Umbilical cord (tissue), 2 donors: ENCODE data around the gene SPATA17. TPM values are rescaled to one million over a fixed set of nuclear protein-coding genes. Genes with fewer than 3 reads are reported as not detected.
"Not testable (repeated sequence)": the region's sequence is repeated elsewhere in the genome, so short reads cannot be mapped to it uniquely, and the experiment has no call there.

Experiments used
- DNase-seq: peaks from one replicate; pipeline ENCODE4 v3.0.0-alpha.2; 2015; ENCODE audit warnings: low spot score
- total RNA-seq: library from RNA; depleted of rRNA; stranded (reverse); fragments of >200 nt; gene quantifications from one replicate; pipeline ENCODE4 v1.2.3, GENCODE V29; 2014; ENCODE audit warnings: low replicate concordance; ENCODE audit not compliant: insufficient read depth

SPATA17 gene
- total RNA-seq, 1 donor from 2014 or later = 20.9 TPM

DNA sequence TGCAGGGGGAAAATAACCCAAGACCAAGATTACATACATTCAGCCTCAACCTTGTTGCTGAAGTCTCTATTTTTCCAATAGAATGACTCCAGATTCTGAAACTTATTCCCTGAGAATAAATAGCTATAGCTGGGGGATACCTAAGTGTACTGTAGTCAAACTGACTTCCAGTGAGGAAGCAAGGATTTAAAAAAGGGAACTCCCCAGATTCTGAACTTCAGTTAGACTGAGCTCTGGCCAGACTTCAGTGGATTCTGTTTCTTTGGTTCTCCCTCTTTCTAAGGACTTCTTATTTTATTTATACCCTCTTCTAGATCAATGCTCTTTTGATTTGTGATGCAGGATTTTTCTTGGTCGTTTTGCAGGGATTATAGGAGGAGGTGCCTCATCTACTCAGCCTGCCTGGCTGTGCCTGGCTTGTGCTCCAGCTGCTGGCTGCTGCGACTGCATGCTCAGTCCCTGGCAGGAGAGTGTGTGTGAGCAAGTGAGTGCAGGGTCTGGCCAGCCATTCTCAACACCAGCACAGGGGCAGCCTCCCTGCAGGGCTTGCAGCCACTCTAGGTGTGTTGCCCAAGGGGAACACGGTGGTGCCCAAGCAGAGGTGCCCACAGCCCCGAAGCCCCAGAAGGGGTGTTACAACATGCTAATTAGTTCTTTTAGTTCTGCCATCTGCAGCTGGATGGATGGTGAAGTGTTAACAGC lies 43.0 kb downstream of the SPATA17 start:
- DNase-seq = peak; percentile 19

DNA sequence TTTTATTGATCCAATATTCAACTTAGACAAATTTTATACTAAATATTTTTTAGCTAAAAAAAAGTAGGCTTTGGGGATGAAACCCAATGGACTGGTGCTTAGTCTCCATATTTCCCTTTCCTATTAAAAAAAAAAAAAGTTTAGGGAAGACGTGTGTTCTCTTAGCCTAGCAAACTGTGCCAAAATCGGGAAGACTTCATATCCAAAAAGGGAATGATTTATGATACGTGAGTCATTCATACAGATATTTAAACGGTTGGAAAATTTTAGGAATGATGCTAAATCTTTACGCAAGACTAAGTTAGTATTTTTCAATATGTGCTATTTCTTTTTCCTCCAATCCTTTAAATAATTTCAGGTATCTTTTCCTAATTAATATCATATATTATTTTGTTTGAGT lies 50.7 kb downstream of the SPATA17 start:
- no peak for DNase-seq

DNA sequence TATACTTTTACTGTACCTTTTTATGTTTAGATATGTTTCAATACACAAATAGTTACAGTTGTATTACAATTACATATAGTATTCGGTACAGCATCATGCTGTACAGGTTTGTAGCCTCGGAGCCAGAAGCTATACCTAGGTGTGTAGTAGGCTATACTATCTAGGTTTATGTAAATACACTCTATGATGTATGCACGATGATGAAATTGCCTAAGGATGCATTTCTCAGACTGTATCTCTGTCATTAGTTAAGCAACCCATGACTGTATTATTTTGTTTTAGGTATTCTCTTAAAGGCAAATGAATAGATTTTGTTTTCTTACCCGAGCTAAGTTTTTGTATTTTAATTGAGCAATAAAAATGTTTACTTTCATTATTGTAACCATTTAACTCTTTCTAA lies 56.4 kb downstream of the SPATA17 start:
- DNase-seq = no peak

DNA sequence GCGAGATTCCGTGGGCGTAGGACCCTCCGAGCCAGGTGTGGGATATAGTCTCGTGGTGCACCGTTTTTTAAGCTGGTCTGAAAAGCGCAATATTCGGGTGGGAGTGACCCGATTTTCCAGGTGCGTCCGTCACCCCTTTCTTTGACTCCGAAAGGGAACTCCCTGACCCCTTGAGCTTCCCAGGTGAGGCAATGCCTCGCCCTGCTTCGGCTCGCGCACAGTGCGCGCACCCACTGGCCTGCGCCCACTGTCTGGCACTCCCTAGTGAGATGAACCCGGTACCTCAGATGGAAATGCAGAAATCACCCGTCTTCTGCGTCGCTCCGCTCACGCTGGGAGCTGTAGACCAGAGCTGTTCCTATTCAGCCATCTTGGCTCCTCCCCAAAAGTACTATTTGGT lies 65.0 kb downstream of the SPATA17 start:
- not testable (repeated sequence) for DNase-seq

DNA sequence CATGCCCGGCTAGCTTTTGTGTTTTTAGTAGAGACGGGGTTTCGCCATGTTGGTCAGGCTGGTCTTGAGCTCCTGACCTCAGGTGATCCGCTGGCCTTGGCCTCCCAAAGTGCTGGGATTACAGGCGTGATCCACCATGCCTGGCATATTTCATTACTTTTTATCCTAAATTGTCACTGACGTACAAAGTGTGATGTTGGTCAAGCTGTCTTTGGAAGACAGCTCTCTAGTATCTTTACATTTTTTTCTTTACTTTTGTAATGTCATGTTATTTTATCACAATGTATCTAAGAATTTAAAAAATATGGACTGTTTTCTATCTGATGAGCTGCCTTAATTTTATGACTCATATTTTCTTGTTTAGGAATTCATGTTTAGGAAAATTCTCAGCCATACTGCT lies 72.2 kb downstream of the SPATA17 start:
- no peak for DNase-seq

DNA sequence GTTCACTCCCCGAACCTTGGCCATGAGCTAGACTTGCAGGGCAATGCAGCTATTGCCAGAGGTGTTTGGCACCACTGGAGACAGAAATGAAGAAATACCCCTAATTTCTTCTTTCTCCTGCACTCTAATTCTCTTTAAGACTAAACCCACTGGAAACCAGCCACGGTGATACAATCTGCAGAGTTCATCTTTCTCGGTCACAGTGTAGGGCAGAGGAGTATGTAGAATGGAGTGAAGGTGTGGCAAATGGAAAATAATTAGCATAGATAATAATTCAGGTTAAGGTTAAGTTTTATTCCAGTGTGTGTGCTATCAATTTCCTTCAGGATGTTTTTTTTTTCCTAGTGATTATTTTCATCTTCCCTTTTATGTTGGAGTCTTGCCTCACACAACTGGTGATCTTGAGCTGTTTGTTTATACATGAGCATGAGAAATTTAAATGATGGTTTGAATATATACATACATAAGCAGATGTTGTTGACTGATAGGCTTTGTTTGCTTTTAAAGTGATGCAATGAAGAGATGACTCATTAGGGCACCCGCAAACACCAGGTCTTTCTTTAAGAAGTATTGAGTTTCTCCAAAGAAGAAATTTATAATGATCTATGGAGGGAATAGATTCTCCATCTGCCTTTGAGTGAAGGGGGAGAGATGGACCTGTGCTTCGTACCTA lies 81.9 kb downstream of the SPATA17 start:
- DNase-seq = no peak

DNA sequence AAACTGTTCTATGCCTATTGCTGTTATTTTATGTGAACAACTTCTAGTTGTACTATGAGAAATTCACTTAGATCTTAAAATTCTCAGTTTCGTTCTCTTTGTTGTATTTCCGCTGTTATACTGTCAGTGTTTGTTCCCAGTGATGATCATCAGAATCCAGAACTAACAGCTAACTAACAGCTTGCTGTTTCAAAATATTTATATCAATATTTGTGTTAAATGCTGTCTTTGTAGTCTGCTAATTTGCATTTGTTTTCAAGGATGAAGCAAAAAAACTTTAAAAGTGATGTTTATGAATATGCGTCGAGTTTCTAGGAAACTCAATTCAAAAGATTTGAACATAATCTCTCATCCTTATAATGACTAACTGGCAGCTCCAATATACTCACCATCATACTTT lies 84.5 kb downstream of the SPATA17 start:
- DNase-seq = no peak

DNA sequence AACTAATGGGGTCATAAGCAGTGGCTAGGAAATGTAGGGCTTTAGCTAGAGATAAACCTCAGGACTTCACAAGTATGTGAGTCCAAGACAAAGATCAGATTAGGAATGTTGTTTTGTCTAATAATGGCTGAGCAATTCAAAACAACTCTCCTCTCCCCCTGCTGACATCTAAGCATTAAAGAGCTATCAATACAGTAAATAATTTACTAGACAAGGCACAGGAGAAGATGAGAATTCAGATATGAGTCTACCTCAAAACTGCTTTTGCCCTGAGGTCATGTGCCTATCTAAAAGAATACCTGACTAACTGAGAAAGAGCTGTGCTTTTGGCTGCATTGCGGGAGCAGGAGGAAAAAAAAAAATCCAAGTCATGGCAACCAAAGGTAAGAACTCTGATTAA lies 86.8 kb downstream of the SPATA17 start:
- DNase-seq = peak; percentile 6

DNA sequence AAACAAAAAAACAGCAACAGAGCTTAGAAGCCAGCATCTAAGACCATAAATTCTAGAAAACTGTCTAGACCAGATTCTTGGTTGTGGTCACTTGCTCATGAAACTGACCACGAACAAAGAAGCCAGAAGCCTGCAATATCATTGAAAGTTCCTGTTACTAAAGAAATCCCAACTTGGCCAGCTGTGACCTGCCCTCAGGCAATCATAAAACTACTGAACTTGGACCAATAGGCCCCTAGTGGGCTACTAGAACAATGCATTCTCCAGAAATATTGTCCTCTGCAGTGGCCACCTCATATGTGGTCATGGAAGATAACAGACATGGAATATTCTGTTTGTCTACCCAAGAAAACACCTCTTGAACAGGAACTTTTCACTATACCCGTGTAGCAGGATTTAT lies 87.7 kb downstream of the SPATA17 start:
- no peak for DNase-seq

DNA sequence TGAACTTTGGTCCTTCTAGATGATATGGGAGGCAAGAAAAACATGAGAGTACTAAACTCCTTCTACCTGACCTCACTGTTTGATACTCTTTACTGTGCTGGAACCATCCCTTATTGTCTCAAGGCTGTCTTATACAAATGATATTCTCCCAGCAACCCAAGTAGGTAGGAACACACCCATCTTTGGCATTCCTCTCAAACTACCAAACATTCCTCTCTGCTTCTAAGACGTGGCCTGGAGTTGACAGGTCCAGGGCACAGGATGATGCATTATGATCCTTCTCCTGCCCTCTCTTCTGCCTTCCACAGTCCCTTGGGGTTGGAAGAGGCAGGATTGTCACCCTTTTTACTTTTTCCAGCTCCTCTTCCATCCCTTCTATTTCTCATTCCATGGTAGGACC lies 90.5 kb downstream of the SPATA17 start:
- DNase-seq = peak; percentile 3

DNA sequence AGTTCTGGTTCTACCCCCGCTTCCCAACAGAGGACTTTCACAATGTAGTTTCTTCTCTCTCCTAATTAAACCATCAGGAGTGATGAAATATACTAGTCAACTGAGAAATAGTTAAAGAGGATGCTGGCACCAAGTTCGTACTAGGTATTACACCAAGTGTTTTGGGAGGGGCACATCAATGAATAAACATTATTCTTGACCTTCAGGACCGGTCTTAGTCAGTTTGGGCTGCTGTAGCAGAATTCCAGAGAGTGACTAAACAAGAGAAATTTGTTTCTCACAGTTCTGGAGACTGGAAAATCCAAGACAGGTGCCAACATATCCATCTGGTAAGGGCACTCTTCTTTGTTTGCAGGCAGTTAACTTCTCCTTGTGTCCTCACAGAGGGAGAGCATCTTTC lies 103.8 kb downstream of the SPATA17 start:
- DNase-seq = no peak

DNA sequence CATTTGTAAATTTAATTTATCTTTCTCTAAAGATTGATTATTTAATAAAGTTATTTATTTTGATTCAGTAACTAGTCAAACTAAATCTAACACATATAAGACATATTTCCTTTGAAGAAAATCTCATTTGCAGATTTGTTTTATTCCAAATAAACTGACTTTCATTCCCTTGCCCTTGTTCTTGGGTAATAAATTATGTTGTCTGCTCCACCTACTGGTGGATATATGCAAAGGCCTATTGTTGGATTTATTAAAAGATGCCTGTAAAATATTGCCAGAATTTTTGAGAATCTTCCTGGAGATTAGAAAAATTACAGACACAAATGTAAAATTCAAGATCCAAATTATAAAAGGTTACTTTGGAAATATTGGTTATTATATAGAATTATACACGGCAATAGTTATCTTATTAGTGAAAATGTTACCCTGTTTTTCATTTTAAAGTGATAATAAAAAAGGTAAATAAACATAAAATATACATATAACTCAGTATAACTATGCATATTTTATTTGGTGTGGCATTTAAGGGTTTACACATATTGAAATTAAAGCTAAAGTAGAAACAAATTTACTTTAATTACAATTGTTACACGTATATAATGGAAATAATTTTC lies 116.1 kb downstream of the SPATA17 start:
- DNase-seq = no peak

DNA sequence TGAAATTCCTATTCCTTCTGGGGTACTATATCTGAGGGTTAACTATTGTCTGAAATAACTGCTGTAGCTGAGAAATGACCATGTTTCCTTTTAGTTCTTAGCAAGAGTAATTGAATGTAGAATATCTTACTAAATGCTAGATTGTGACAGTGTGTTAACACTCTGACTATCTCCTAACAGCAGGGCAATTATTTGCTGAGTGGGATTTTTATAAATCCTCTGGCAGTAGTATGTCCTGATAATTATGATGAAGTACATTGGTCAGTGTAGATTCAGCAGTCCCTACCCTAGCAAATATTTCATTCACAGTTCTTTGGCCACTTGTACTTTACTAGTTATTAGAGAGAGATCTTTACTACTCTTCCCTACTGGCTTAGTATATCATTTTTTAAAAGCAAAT lies 138.6 kb downstream of the SPATA17 start:
- DNase-seq = no peak

DNA sequence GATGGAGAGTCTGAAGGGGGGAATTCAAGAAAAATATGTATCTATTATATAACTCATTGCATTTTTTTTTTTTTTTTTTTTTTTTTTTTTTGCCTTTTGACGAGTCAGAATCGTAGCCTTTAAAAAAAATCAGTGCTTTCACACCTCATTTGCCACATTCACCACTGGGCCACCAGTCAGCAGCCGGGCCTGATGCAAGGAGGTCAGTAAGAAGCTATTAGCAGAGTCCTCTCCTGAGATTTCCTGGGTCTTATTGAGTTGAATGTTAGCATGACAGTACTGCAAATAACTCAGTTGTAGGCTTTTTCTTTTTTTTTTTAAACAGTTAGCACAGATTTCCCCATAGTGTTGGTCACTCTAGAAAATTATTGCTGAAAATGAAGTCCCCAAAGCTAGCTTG lies 139.8 kb downstream of the SPATA17 start:
- no peak for DNase-seq

DNA sequence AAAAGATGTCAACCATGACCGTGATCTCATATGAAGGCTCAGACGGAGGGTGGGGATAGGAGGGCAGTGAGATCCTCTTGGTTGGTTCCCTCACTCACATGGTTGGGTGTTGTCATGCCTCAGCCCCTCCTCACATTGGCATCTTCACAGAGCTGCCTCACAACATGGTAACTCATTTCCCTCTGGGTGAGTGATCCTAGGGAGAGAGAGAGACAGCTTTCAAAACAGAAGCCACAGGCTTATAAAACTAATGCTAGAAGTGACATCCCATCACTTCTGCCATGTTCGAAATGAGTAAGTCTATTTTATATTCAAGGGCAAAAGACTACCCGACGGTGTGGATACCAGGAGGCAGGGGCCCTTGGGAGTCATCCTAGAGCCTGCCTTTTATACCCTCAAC lies 145.5 kb downstream of the SPATA17 start:
- no peak for DNase-seq

DNA sequence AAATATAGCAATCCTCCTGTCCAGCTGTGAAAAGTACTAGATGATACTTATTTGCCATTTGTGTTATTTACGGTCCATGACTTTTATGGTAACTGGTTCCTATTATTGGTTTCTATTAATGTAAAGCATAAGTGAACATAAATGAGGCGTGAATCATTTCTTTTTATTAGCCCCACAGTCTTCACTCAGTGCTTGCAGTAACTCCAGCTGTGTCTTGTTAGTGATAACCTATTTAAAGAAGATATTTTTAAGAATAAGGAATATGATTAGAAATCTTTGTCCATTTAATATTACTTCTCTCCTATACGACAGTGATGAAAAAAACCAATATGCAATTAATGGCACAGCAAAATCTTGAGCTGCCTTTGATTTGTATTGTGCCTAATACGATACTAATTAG lies 149.9 kb downstream of the SPATA17 start:
- no peak for DNase-seq

DNA sequence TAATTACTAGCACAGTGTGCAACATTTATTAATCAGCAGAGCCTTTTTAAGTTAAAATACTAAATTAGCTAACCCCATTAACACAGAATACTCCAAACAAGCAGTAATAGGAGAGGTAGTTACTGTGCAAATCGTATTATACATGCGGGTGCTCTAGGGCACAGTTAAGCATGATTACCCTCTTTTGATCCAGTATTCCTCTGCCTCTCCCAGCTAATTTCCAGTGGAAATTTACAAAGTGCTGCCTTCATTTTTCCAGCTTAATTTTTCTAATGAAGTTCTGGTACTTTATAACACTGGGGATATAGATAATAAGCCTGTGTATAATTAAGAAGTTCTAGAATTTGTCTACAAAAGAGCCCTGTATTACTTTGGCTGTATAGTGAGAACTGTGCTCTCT lies 159.9 kb downstream of the SPATA17 start:
- DNase-seq = no peak

DNA sequence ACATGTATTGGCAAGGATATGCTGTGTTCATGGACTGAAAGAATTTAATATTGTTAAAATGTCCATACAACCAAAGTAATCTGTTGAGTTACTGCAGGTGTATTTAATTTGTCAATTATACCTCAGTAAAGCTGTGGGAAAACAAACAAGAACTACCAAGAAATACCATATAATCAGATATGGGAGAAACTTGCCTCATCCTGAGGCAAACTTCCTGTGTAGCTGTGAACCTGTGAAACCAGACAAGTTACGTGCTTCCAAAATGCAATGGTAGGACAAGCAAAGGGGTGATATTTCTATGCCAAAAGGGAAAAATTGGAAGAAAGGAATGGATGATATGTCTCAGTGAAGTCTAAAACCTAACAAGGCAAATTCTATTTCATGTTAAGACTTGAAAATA lies 174.6 kb downstream of the SPATA17 start:
- DNase-seq = no peak

DNA sequence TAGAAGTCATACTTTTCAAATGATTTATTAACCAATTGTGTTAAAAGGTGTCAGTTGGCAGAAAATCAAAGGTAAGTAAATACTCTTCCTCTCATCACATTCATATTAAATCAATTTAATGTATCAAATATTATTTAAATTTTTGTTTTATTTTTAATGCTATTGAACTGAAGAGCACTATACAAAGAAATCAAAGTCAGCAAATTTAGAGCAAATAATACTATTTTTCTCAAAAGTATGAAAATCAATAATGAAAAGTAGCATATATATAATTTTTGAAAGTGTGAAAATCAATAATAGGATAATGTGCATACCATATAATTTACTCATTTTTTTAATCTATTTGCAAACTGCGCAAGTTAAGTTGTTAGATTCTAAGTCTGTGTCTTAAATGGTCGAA lies 181.0 kb downstream of the SPATA17 start:
- no peak for DNase-seq

DNA sequence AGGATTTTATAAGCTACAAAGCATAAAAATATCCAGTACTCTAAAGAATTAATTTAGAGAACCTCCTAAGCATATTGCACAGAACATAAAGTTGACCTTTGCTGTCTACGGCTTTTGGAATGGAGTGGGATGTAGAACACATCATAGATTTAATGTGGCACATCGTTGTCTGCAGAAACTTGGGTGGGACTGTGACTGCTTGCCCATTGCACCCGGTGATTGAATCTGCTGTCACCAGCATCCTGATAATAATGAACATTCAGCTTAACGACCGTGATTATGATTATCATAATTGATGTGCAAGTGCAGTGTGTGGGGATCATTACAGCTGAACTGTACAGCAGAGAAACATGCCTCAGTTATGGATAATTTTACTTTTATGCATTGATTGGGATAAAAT lies 181.9 kb downstream of the SPATA17 start:
- DNase-seq = no peak

DNA sequence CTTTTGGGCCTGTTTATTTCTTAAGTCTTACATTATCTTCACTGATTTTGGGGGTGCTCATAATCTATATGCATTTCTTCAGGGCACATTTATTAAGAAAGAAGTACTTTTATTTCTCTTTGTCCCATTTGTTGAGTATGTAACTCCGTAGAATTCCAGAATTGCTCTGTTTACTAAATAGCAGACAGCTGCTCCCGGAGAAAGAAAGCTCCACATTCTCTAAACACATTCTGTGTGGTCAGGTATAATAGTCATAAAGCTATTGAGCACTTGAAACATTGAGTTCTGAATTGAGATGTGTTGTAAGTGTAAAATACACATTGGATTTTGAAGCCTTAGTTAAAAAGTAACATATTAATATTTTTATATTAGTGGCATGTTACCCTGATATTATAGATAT lies 206.5 kb downstream of the SPATA17 start:
- DNase-seq = no peak

DNA sequence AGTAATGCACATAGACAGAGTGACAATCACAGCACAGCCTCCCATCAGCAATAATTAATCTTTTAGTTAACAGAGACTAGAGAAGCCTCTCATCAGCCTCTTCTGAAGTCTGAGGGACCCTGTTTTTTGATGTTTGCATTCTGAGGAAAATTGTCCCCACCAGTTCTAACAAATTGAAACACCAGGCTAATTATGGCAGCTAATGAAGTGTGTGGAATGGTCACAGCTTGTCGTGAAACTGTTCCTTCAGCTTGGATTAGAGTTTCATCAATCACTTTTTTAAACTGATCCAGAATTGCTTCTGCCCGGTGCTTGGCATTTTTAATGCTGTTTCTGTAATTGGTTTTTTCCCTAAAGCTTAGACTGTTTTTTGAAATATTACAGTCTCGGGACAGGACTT lies 208.0 kb downstream of the SPATA17 start:
- DNase-seq = no peak

DNA sequence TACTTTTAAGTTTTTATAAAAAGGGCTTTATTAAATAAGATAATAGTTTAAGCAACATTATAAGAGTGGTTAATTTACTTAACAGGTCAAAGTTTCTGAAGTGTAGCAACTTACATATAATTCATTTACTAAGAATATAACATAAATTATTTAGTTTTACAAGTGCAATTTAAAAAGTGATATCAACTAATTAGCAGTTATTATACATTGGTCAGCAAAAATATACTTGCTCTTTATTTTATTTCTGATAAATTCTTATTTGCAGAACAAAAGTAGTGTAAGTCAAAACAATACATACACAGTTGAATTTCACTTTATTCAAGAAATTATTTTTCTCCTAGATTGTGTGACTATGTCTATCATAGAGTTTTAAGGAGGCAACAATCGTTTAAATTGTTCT lies 215.6 kb downstream of the SPATA17 start:
- no peak for DNase-seq
